ENCODE results near the gene LRFN5.

GRCh38 chr14:41570415-41571155 is 36.1 kb upstream of the LRFN5 start:
- TF ChIP-seq POLR2A (IDR thresholded peaks at IDR 0.05; ENCODE audit: low read depth, low read length) (no peak), POLR2AphosphoS5 (IDR thresholded peaks at IDR 0.05; ENCODE audit: low read depth, low read length) (no peak)
